GM23338 (cell line): Measurements from ENCODE around the gene SEMA6C. TPM values are rescaled to one million over a fixed set of nuclear protein-coding genes. Genes with fewer than 3 reads are reported as not detected.

Source experiments
- ATAC-seq: fragments of 200-7000 bp; cut with Tn5 transposase; 3 replicates; pipeline ENCODE4 v1.9.1; 2020
- DNase-seq: peaks from one replicate; pipeline ENCODE4 v3.0.0-alpha.2; 2015; ENCODE audit warnings: low spot score
- H2AFZ ChIP-seq: fragments of 200-600 bp; sonication (generic); 2 replicates; pipeline ENCODE4 v1.8.0; 2016; ENCODE audit warnings: antibody characterized with exemption, mild to moderate bottlenecking, moderate library complexity
- H3F3A ChIP-seq: fragments of 200-600 bp; sonication (generic); replicated peaks from 2 replicates; pipeline ENCODE4 v1.8.0; 2017; ENCODE audit warnings: antibody characterized with exemption, mixed run types, low read depth
- H3K27ac ChIP-seq: fragments of 200-600 bp; sonication (generic); 2 replicates; pipeline ENCODE4 v1.6.1; 2016; ENCODE audit warnings: low read depth
- H3K27me3 ChIP-seq: fragments of 200-600 bp; sonication (generic); 2 replicates; pipeline ENCODE4 v1.8.0; 2016; ENCODE audit warnings: mild to moderate bottlenecking, mixed run types, moderate library complexity; ENCODE audit not compliant: insufficient read depth
- H3K36me3 ChIP-seq: fragments of 200-600 bp; sonication (generic); 2 replicates; pipeline ENCODE4 v1.8.0; 2016; ENCODE audit warnings: mild to moderate bottlenecking; ENCODE audit not compliant: insufficient read depth
- H3K4me1 ChIP-seq: fragments of 200-600 bp; sonication (generic); 2 replicates; pipeline ENCODE4 v1.8.0; 2016; ENCODE audit warnings: mild to moderate bottlenecking, moderate library complexity; ENCODE audit not compliant: insufficient read depth
- H3K4me2 ChIP-seq: fragments of 200-600 bp; sonication (generic); 2 replicates; pipeline ENCODE4 v1.7.1; 2017; ENCODE audit warnings: mixed run types
- H3K4me3 ChIP-seq: fragments of 200-600 bp; sonication (generic); 2 replicates; pipeline ENCODE4 v1.6.1; 2016; ENCODE audit warnings: mixed run types
- H3K79me2 ChIP-seq: fragments of 200-600 bp; sonication (generic); replicated peaks from 2 replicates; pipeline ENCODE4 v1.8.0; 2017; ENCODE audit warnings: mild to moderate bottlenecking; ENCODE audit not compliant: insufficient read depth
- H3K9me2 ChIP-seq: fragments of 200-600 bp; sonication (generic); 2 replicates; pipeline ENCODE4 v1.8.0; 2017; ENCODE audit not compliant: insufficient read depth
- H4K20me1 ChIP-seq: fragments of 200-600 bp; sonication (generic); replicated peaks from 2 replicates; pipeline ENCODE4 v1.8.0; 2017; ENCODE audit warnings: mild to moderate bottlenecking; ENCODE audit not compliant: insufficient read depth
- H3K27ac Mint-ChIP-seq: 2 replicates; pipeline ENCODE4 v1.8.0; 2020; ENCODE audit warnings: inconsistent platforms, mild to moderate bottlenecking, moderate library complexity, mixed read lengths
- H3K27me3 Mint-ChIP-seq: 3 replicates; pipeline ENCODE4 v1.8.0; 2022; ENCODE audit warnings: low read depth, mild to moderate bottlenecking, moderate library complexity, mixed read lengths, inconsistent platforms; ENCODE audit not compliant: insufficient read depth, poor library complexity
- H3K36me3 Mint-ChIP-seq: 3 replicates; pipeline ENCODE4 v1.8.0; 2021; ENCODE audit warnings: low read depth, mild to moderate bottlenecking, inconsistent platforms, moderate library complexity, mixed read lengths
- H3K4me1 Mint-ChIP-seq: 3 replicates; pipeline ENCODE4 v1.8.0; 2020; ENCODE audit warnings: mild to moderate bottlenecking, inconsistent platforms, mixed read lengths
- H3K4me3 Mint-ChIP-seq: 3 replicates; pipeline ENCODE4 v1.8.0; 2021; ENCODE audit warnings: moderate library complexity, mild to moderate bottlenecking, inconsistent platforms, mixed read lengths
- H3K9me3 Mint-ChIP-seq: 3 replicates; pipeline ENCODE4 v1.8.0; 2020; ENCODE audit warnings: moderate library complexity, mild to moderate bottlenecking, inconsistent platforms, mixed read lengths
- CREB1 ChIP-seq: fragments of 250-450 bp; sonication (Bioruptor Pico); IDR thresholded peaks from 2 replicates; pipeline ENCODE4 v1.5.0; 2020; ENCODE audit warnings: low read depth, mild to moderate bottlenecking, moderate library complexity
- CTCF ChIP-seq, 2 experiments: fragments of 200-600 bp in 1 of 2; sonication (generic) in 1 of 2; conservative IDR thresholded peaks; 2 replicates each; pipeline versions ENCODE4 v1.5.1 to v1.6.1; 2016 to 2017; ENCODE audit warnings: antibody characterized with exemption in 2 of 2, low read depth in 2 of 2, mild to moderate bottlenecking in 2 of 2, moderate library complexity in 1 of 2
- EZH2 ChIP-seq: fragments of 200-600 bp; sonication (generic); IDR thresholded peaks from one replicate; pipeline ENCODE4 v1.8.0; 2017; ENCODE audit warnings: antibody characterized with exemption, mild to moderate bottlenecking, low read depth; ENCODE audit not compliant: unreplicated experiment
- EZH2phosphoT487 ChIP-seq: fragments of 200-600 bp; sonication (generic); IDR thresholded peaks from one replicate; pipeline ENCODE4 v1.8.1; 2018; ENCODE audit warnings: antibody characterized with exemption; ENCODE audit not compliant: unreplicated experiment
- STAT1 ChIP-seq: IDR thresholded peaks from one replicate; pipeline ENCODE4 v1.6.1; 2016; ENCODE audit warnings: antibody characterized with exemption; ENCODE audit not compliant: unreplicated experiment
- ZNF114 ChIP-seq: fragments of 250-450 bp; sonication (Bioruptor Pico); IDR thresholded peaks from 2 replicates; pipeline ENCODE4 v1.5.0; 2020; ENCODE audit warnings: mild to moderate bottlenecking, moderate library complexity
- ZNF331 ChIP-seq: fragments of 250-450 bp; sonication (Bioruptor Pico); IDR thresholded peaks from 2 replicates; pipeline ENCODE4 v1.5.0; 2020; ENCODE audit warnings: low read depth, mild to moderate bottlenecking, moderate library complexity
- ZNF462 ChIP-seq: fragments of 250-450 bp; sonication (Bioruptor Pico); IDR thresholded peaks from 2 replicates; pipeline ENCODE4 v1.5.0; 2020; ENCODE audit warnings: mild to moderate bottlenecking, moderate library complexity
- polyA plus RNA-seq: library from polyadenylated mRNA; unstranded; fragments of >200 nt; fragmentation: Nextera tagmentation; extraction: Ambion mirVana; gene quantifications from 2 replicates; pipeline ENCODE4 v1.2.1, GENCODE V29; 2016
- total RNA-seq: library from RNA; depleted of rRNA; stranded (reverse); fragments of >200 nt; shearing (Covaris generic); gene quantifications from 2 replicates; pipeline ENCODE4 v1.2.3, GENCODE V29; 2014

The SEMA6C gene
- total and polyA plus RNA-seq, 2 experiments from 2014 or later = 6.2 to 12.3 TPM

GRCh38 chr1:151171190-151171589 is 24.8 kb upstream of the SEMA6C start (continued):
- TF ChIP-seq ZNF462 (CRISPR knock-in tag) = no peak

- H3K27ac ChIP-seq = no peak overlapping the region
- 0 out of 2 replicates have a peak, but pooled peaks cover 5% of the 10 kb centered on the region for H3F3A ChIP-seq
- peaks cover 12% of the 10 kb centered on the region for H3K4me1 ChIP-seq
- H3K4me3 Mint-ChIP-seq = peak overlapping the region; percentile 97
- H3K9me3 Mint-ChIP-seq = peaks cover 3% of the 10 kb centered on the region; the same call in 1 of the 3 replicates
- H3K36me3 ChIP-seq = peaks cover 3% of the 10 kb centered on the region; the same call in 1 of the 2 replicates
- peaks cover 8% of the 10 kb centered on the region for H3K79me2 ChIP-seq
- H3K36me3 Mint-ChIP-seq = peaks cover 33% of the 10 kb centered on the region
- ATAC-seq (no peak), DNase-seq (no peak)
- peak overlapping the region; percentile 66; the same call in 1 of the 2 replicates for H3K4me3 ChIP-seq
- peaks cover 16% of the 10 kb centered on the region for H3K4me1 Mint-ChIP-seq
- H2AFZ ChIP-seq = no peak overlapping the region
- H3K27ac Mint-ChIP-seq = no peak overlapping the region
- no peaks in the 10 kb centered on the region for H4K20me1 ChIP-seq
- H3K9me2 ChIP-seq = no peaks in the 10 kb centered on the region
- H3K4me2 ChIP-seq = peak overlapping the region; percentile 87
- H3K27me3 Mint-ChIP-seq = peaks cover 9% of the 10 kb centered on the region
- H3K27me3 ChIP-seq = no peaks in the 10 kb centered on the region
- TF ChIP-seq ZNF331 (CRISPR knock-in tag) = no peak
- TF ChIP-seq EZH2 = no peak
- TF ChIP-seq CTCF (conservative IDR thresholded peaks at IDR 0.05; ENCODE audit: low read depth in 2 of 2) = no peak
- TF ChIP-seq STAT1 = no peak
- TF ChIP-seq ZNF462 (CRISPR knock-in tag) = no peak
- TF ChIP-seq CREB1 (CRISPR knock-in tag) = no peak
- no peak for TF ChIP-seq ZNF114
- TF ChIP-seq EZH2phosphoT487 = no peak
Measured at GRCh38 chr1:151167116-151167515, 20.7 kb upstream of the SEMA6C start.
